Heart left ventricle (tissue), 16 donors: ENCODE results near the gene ACCSL. TPM values are rescaled to one million over a fixed set of nuclear protein-coding genes. Genes with fewer than 3 reads are reported as not detected.

Experiments
- ATAC-seq, 4 donors: fragments of 200-7000 bp; cut with Tn5 transposase; one replicate each; pipeline ENCODE4 v1.9.1; 2020 to 2022; ENCODE audit warnings: moderate library complexity in 4 of 4, mild to moderate bottlenecking in 3 of 4, moderate number of reproducible peaks in 1 of 4
- DNase-seq, 5 donors: peaks; one replicate each; pipeline ENCODE4 v3.0.0-alpha.2; 2020
- H3K27ac ChIP-seq, 12 donors: fragments of 200-600 bp; sonication (generic) in 4 of 12; one replicate each; pipeline versions ENCODE4 v1.5.0 to v1.8.0; 2016 to 2022; ENCODE audit warnings: mild to moderate bottlenecking in 2 of 12
- H3K27me3 ChIP-seq, 9 donors: fragments of 200-600 bp; sonication (generic) in 2 of 9; one replicate each; pipeline versions ENCODE4 v1.5.1 to v1.8.0; 2016 to 2022; ENCODE audit warnings: mild to moderate bottlenecking in 3 of 9
- H3K36me3 ChIP-seq, 9 donors: fragments of 200-600 bp; sonication (generic) in 2 of 9; one replicate each; pipeline versions ENCODE4 v1.5.0 to v1.8.0; 2018 to 2022; ENCODE audit warnings: mild to moderate bottlenecking in 2 of 9
- H3K4me1 ChIP-seq, 12 donors: fragments of 200-600 bp; sonication (generic) in 4 of 12; one replicate each; pipeline versions ENCODE4 v1.5.0 to v1.8.0; 2016 to 2022; ENCODE audit warnings: mild to moderate bottlenecking in 3 of 12
- H3K4me3 ChIP-seq, 12 donors: fragments of 200-600 bp; sonication (generic) in 4 of 12; one replicate each; pipeline versions ENCODE4 v1.5.0 to v1.8.0; 2017 to 2022; ENCODE audit warnings: mild to moderate bottlenecking in 9 of 12, moderate library complexity in 4 of 12
- H3K9me3 ChIP-seq, 12 donors: fragments of 200-600 bp; sonication (generic) in 4 of 12; one replicate each; pipeline versions ENCODE4 v1.5.0 to v1.8.0; 2016 to 2022; ENCODE audit warnings: mild to moderate bottlenecking in 1 of 12
- CTCF ChIP-seq, 12 donors: fragments of 200-600 bp; sonication (generic) in 4 of 12; IDR thresholded peaks; one replicate each; pipeline versions ENCODE4 v1.5.0 to v1.8.0; 2018 to 2022; ENCODE audit warnings: antibody characterized with exemption in 12 of 12, mild to moderate bottlenecking in 5 of 12
- POLR2A ChIP-seq, 2 donors: fragments of 450-650 bp; IDR thresholded peaks; one replicate each; pipeline ENCODE4 v1.6.1; 2017; ENCODE audit warnings: antibody characterized with exemption in 2 of 2, mild to moderate bottlenecking in 2 of 2, moderate library complexity in 2 of 2
- WGBS, 4 donors: extraction: QIAGEN DNeasy Blood & Tissue Kit in 2 of 4; methylation state at CpG; one replicate each; pipeline versions ENCODE4 v1.1.5 to v1.1.7; 2013 to 2018; 5-methylcytosine and 5-hydroxymethylcytosine counted together
- intact Hi-C, 10 donors: fragments of 100-400 bp; cut with DNase I; formaldehyde crosslinking; loops; one replicate each; pipeline versions ENCODE4 v1.11.1 to v1.14.2; 2022
- polyA plus RNA-seq, 2 donors: library from polyadenylated mRNA; stranded (reverse); fragments of 200-250 nt; gene quantifications; one replicate each; pipeline ENCODE4 v1.2.3, GENCODE V29; 2013
- total RNA-seq, 9 donors: library from RNA; depleted of rRNA in 2 of 9; stranded (reverse); fragments of >200 nt in 2 of 9; fragmentation: NEBNext Ultra II Directional in 3 of 9; extraction: Animal tissue kit (Norgen Biotek cat#: 25700) in 3 of 9; gene quantifications; one replicate each; pipeline versions ENCODE4 v1.1.0 to v1.2.4, GENCODE V29; 2016 to 2023
- donor health status: ischemic (EF 13 %, LVEDD 7.1; RV severe dilation, severe dysfunction).
- donor health status: healthy with polysubstance abuse.
- donor health status: DM: no; HTN: yes; CAD: no.
- donor health status: DM: no; HTN: no; CAD: no.
- donor health status: ischemic (EF 25% LVEDD 6.9; RV normal size, moderate dysfunction).
- donor health status: ischemic (EF 25% LVEDD 5.7; RV mildly dilated, moderate dysfunction).
- donor health status: healthy.
- donor health status: DM: yes; HTN: yes; CAD: no.
- donor health status: ischemic (EF 35%, LVEDD 5.7; RV mildly dilated, moderate dysfunction).
- donor health status: nonischemic (EF 11% LVEDD 7.7; RV severe dilation, severe dysfunction).
- donor health status: DM: yes; HTN: yes; CAD: no.
- donor health status: PGD.
- donor health status: ischemic (EF 29% LVEDD 5.4; RV normal size, mild dysfunction).
- donor health status: nonischemic (EF 23%, LVEDD 6.1; RV moderate dilation, normal function).

Gene ACCSL
- total and polyA plus RNA-seq, 11 donors, result not detected

GRCh38 chr11:44034639-44035038, 13.1 kb upstream of the ACCSL start:
- H3K27ac ChIP-seq, result no peak overlapping the region
- peaks cover 2 to 49% (median 34%) of the 10 kb centered on the region in 12 donors for H3K4me1 ChIP-seq
- no peaks in the 10 kb centered on the region for H3K36me3 ChIP-seq
- intact Hi-C loops, result loop anchor here in 6 of 10 donors (5.0 kb wide), 3 partner anchors 47 to 92 kb away; partner anchors contain the start of gene C11orf96 (in 3 of the 6)
- TF ChIP-seq POLR2A (IDR thresholded peaks at IDR 0.05) (no peak), CTCF (IDR thresholded peaks at IDR 0.05) (no peak)
- ATAC-seq (no peak), DNase-seq (no peak)
- H3K9me3 ChIP-seq, result no peaks in the 10 kb centered on the region
- H3K27me3 ChIP-seq, result no peaks in the 10 kb centered on the region
- no peak overlapping the region for H3K4me3 ChIP-seq

GRCh38 chr11:44036811-44037657, 10.7 kb upstream of the ACCSL start:
- WGBS, 4 donors, result 14 to 16% (median 15%) methylated on average over 12 of the region's 12 CpGs
- no peak overlapping the region for H3K4me3 ChIP-seq
- TF ChIP-seq POLR2A (IDR thresholded peaks at IDR 0.05) (no peak), CTCF (IDR thresholded peaks at IDR 0.05) (peak; percentile 63 to 95 (median 88))
- no peaks in the 10 kb centered on the region for H3K36me3 ChIP-seq
- H3K27ac ChIP-seq, result peak overlapping the region in 2 of 12 donors; percentile 33 to 52
- no peaks in the 10 kb centered on the region for H3K27me3 ChIP-seq
- ATAC-seq (peak; percentile 85 to 94 (median 92)), DNase-seq (peak; percentile 81 to 90 (median 88))
- H3K4me1 ChIP-seq, result peaks cover 0 to 26% (median 16%) of the 10 kb centered on the region in 12 donors
- H3K9me3 ChIP-seq, result peaks cover 0 to 13% (median 5%) of the 10 kb centered on the region in 12 donors
- intact Hi-C loops, result loop anchor here (1.0 to 5.0 kb wide), 8 partner anchors 48 to 147 kb away; partner anchors contain the start of gene C11orf96 (in 5 of the 10)

GRCh38 chr11:44037658-44037998, 10.2 kb upstream of the ACCSL start:
- WGBS, 4 donors, result 88 to 96% (median 91%) methylated on average over 2 of the region's 2 CpGs
- peak in 1 of 12 donors; percentile 0 for TF ChIP-seq CTCF (IDR thresholded peaks at IDR 0.05)
- TF ChIP-seq POLR2A (IDR thresholded peaks at IDR 0.05), result no peak
- H3K27me3 ChIP-seq, result no peaks in the 10 kb centered on the region
- H3K36me3 ChIP-seq, result no peaks in the 10 kb centered on the region
- H3K4me3 ChIP-seq, result no peak overlapping the region
- H3K27ac ChIP-seq, result no peak overlapping the region
- H3K9me3 ChIP-seq, result peaks cover 0 to 13% (median 5%) of the 10 kb centered on the region in 12 donors
- intact Hi-C loops, result loop anchor here (1.0 to 5.0 kb wide), 8 partner anchors 49 to 147 kb away; partner anchors contain the start of gene C11orf96 (in 5 of the 10)
- DNase-seq (no peak), ATAC-seq (no peak)
- H3K4me1 ChIP-seq, result peaks cover 0 to 20% (median 11%) of the 10 kb centered on the region in 12 donors

GRCh38 chr11:44043157-44043556, 4.6 kb upstream of the ACCSL start:
- TF ChIP-seq POLR2A (IDR thresholded peaks at IDR 0.05) (no peak), CTCF (IDR thresholded peaks at IDR 0.05) (no peak)
- Histone ChIP-seq H3K4me3 (no peak overlapping the region), H3K27ac (no peak overlapping the region), H3K36me3 (no peaks in the 10 kb centered on the region), H3K27me3 (no peaks in the 10 kb centered on the region), H3K9me3 (peaks cover 0 to 13% (median 5%) of the 10 kb centered on the region in 12 donors), H3K4me1 (no peaks in the 10 kb centered on the region)
- DNase-seq, result no peak
- ATAC-seq, result no peak
- WGBS, 4 donors, result 73 to 79% (median 75%) methylated on average over 2 of the region's 2 CpGs
- intact Hi-C loops, result loop anchor here in 1 of 10 donors (10.0 kb wide), 1 partner anchor 62 kb away; no protein-coding TSS in a partner anchor
